ENCODE results near the gene KPNB1. TPM values are rescaled to one million over a fixed set of nuclear protein-coding genes. Genes with fewer than 3 reads are reported as not detected.

Gene KPNB1
- total RNA-seq, 2 donors from 2014 or later = 148 to 239 TPM

GRCh38 chr17:47705536-47706530 is 56.1 kb downstream of the KPNB1 start:
- H3K4me1 ChIP-seq (replicated peaks) = no peaks in the 10 kb centered on the region

DNA sequence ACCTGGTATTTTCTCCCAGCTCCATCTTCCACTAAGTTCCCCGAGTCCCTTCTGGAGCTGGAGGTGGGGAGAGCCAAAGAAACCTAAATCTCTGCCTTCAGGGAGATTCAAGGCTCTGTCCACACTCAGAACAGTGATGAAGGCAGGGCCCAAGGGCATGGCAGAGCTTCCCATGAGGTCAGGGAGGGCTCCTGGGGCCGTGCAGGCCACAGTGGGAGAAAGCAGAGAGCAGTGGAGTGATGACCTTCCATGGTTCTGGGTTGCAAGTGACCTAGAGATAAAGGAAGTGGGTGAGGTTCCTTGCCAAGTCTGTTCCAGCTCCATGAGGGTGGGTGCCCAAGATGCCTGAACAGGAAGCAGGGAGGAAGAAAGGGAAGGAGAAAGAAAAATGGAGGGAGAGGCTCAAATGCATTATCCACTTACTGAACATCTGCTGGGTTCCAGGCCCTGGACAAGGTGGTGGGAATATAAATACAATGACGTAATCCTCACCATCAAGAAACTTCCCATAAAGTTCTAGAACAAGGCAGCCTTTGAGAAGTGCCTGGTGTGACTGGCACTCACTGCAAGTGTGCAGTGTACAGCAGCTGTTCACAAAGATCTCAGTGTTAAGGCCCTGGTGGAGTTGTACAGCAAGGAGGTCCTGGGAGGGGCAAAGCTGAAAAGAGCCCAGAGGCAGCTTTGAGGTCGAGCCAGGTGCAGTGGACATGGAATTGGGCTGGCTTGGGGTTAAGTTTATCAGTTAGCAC is 57.5 kb downstream of the KPNB1 start:
- 64% methylated on average over 4 of the region's 4 CpGs for WGBS
- no peaks in the 10 kb centered on the region for H3K4me1 ChIP-seq (replicated peaks)
- no peak for DNase-seq (ENCODE audit: low spot score)
- no peak overlapping the region for H3K27ac ChIP-seq
- intact Hi-C loops (cut with DNase I) = no loop called here
- H3K4me3 ChIP-seq = no peak overlapping the region
- peaks cover 0 to 9% of the 10 kb centered on the region in 2 donors for H3K36me3 ChIP-seq
- TF ChIP-seq POLR2A (IDR thresholded peaks at IDR 0.05) (no peak), POLR2AphosphoS5 (IDR thresholded peaks at IDR 0.05) (peak; percentile 61), CTCF (IDR thresholded peaks at IDR 0.05) (no peak)
- no peaks in the 10 kb centered on the region for H3K27me3 ChIP-seq (replicated peaks; ENCODE audit: insufficient read depth)
- H3K9me3 ChIP-seq = no peaks in the 10 kb centered on the region

More at GRCh38 chr17:47705536-47706530, 56.1 kb downstream of the KPNB1 start:
- intact Hi-C loops (cut with DNase I) = no loop called here
- Histone ChIP-seq H3K9me3 (no peaks in the 10 kb centered on the region), H3K27ac (no peak overlapping the region), H3K4me3 (no peak overlapping the region), H3K27me3 (replicated peaks; ENCODE audit: insufficient read depth) (no peaks in the 10 kb centered on the region), H3K36me3 (peaks cover 0 to 7% of the 10 kb centered on the region in 2 donors)
- 71% methylated on average over 12 of the region's 12 CpGs for WGBS
- no peak for TF ChIP-seq POLR2A (IDR thresholded peaks at IDR 0.05)
- TF ChIP-seq CTCF (IDR thresholded peaks at IDR 0.05) = no peak
- TF ChIP-seq POLR2AphosphoS5 (IDR thresholded peaks at IDR 0.05) = no peak
- DNase-seq (ENCODE audit: low spot score) = no peak

GRCh38 chr17:47707884-47708283 is 58.2 kb downstream of the KPNB1 start:
- 45% methylated on average over 3 of the region's 3 CpGs for WGBS
- intact Hi-C loops (cut with DNase I) = no loop called here
- DNase-seq (ENCODE audit: low spot score) = no peak
- H3K4me1 ChIP-seq (replicated peaks) = no peaks in the 10 kb centered on the region
- H3K9me3 ChIP-seq = no peaks in the 10 kb centered on the region
- TF ChIP-seq POLR2A (IDR thresholded peaks at IDR 0.05) (no peak), POLR2AphosphoS5 (IDR thresholded peaks at IDR 0.05) (no peak), CTCF (IDR thresholded peaks at IDR 0.05) (no peak)
- no peak overlapping the region for H3K4me3 ChIP-seq
- H3K36me3 ChIP-seq = peaks cover 0 to 9% of the 10 kb centered on the region in 2 donors
- no peaks in the 10 kb centered on the region for H3K27me3 ChIP-seq (replicated peaks; ENCODE audit: insufficient read depth)
- H3K27ac ChIP-seq = no peak overlapping the region

- DNase-seq (ENCODE audit: low spot score) = no peak
- intact Hi-C loops (cut with DNase I) = no loop called here
- WGBS = 41% methylated on average over 28 of the region's 31 CpGs
- no peak for TF ChIP-seq CTCF (IDR thresholded peaks at IDR 0.05)
- TF ChIP-seq POLR2AphosphoS5 (IDR thresholded peaks at IDR 0.05) = no peak
- TF ChIP-seq POLR2A (IDR thresholded peaks at IDR 0.05) = no peak
- peaks cover 0 to 9% of the 10 kb centered on the region in 2 donors for H3K36me3 ChIP-seq
- H3K4me3 ChIP-seq = peak overlapping the region in 1 of 2 donors; percentile 32
- no peaks in the 10 kb centered on the region for H3K4me1 ChIP-seq (replicated peaks)
- no peak overlapping the region for H3K27ac ChIP-seq
- no peaks in the 10 kb centered on the region for H3K9me3 ChIP-seq
- H3K27me3 ChIP-seq (replicated peaks; ENCODE audit: insufficient read depth) = no peaks in the 10 kb centered on the region
Observed at GRCh38 chr17:47708312-47708863, 58.7 kb downstream of the KPNB1 start.

Data from prostate gland (tissue), 2 donors.